Stimulated activated naive B cell treated with anti-CD40 and anti-IgM and Interleukin-4, amounts not matched to agents 10 μg/mL and 1 μg/mL and 100 μg/mL, for 72 hours (primary cell): Measurements from ENCODE around the gene LGR4.

Experiments
- ATAC-seq, 2 donors: fragments of 150-1000 bp; cut with Tn5 transposase; replicated peaks; 2 replicates each; pipeline ENCODE4 v1.10.0; 2021; ENCODE audit warnings: moderate library complexity in 1 of 2
- DNase-seq: peaks from one replicate; pipeline ENCODE4 v3.0.0; 2021
- H3K27ac Mint-ChIP-seq: one replicate; pipeline ENCODE4 v1.8.0; 2022; ENCODE audit warnings: mild to moderate bottlenecking, mixed read lengths
- H3K27me3 Mint-ChIP-seq, 2 donors: one replicate each; pipeline ENCODE4 v1.8.0; 2022; ENCODE audit warnings: mixed read lengths in 2 of 2
- H3K36me3 Mint-ChIP-seq, 2 donors: one replicate each; pipeline ENCODE4 v1.8.0; 2022; ENCODE audit warnings: mixed read lengths in 2 of 2, mild to moderate bottlenecking in 1 of 2
- H3K4me1 Mint-ChIP-seq, 2 donors: one replicate each; pipeline ENCODE4 v1.8.0; 2022; ENCODE audit warnings: mixed read lengths in 2 of 2, mild to moderate bottlenecking in 1 of 2
- H3K4me3 Mint-ChIP-seq, 2 donors: one replicate each; pipeline ENCODE4 v1.8.0; 2022; ENCODE audit warnings: mild to moderate bottlenecking in 2 of 2, mixed read lengths in 2 of 2, moderate library complexity in 1 of 2
- H3K9me3 Mint-ChIP-seq, 2 donors: one replicate each; pipeline ENCODE4 v1.8.0; 2022; ENCODE audit warnings: mixed read lengths in 2 of 2, mild to moderate bottlenecking in 1 of 2

Gene LGR4

DNA sequence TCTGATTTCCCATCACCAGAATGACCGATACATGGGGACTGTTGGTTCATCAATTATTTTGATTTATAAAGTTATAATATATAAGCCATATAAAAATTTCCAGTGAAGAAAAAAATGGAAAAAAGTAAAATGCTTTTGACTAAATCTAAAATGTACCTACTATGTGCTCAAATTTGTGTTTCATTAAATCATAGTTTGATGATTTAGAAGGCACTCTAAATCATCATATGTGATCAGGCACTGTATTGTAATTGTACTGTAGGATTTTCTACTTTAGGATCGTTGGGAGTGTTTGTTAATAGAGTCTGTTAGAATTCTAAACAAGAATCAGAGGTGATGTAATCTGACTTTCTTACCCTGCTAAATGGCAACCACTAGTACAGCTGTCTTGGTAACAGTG lies 31.6 kb upstream of the LGR4 start:
- H3K27ac Mint-ChIP-seq, result no peak overlapping the region
- ATAC-seq (no peak), DNase-seq (no peak)
- H3K4me1 Mint-ChIP-seq, result peaks cover 13 to 39% of the 10 kb centered on the region in 2 donors
- no peak overlapping the region for H3K4me3 Mint-ChIP-seq
- no peaks in the 10 kb centered on the region for H3K27me3 Mint-ChIP-seq
- peaks cover 8 to 18% of the 10 kb centered on the region in 2 donors for H3K36me3 Mint-ChIP-seq
- peaks cover 0 to 2% of the 10 kb centered on the region in 2 donors for H3K9me3 Mint-ChIP-seq

DNA sequence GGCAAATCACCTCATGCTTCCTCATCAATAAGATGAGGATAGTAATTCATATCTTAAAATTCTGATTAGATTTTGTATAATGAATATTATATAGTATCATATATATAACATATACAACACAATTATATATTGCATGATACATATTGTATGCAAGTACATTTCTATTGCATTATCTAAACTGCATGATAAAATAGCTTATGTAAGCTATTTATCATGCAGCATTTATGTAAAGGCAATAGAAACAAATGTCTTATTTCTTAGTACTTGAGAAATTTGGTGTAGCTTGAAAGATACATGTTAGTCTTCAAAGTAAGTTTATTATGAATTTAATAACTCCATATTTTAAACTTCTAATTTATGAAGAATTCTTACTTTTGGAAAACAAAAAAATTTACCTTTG lies 28.5 kb upstream of the LGR4 start:
- H3K36me3 Mint-ChIP-seq, result peaks cover 3 to 10% of the 10 kb centered on the region in 2 donors
- H3K27me3 Mint-ChIP-seq, result no peaks in the 10 kb centered on the region
- ATAC-seq (no peak), DNase-seq (no peak)
- H3K27ac Mint-ChIP-seq, result no peak overlapping the region
- H3K4me1 Mint-ChIP-seq, result peaks cover 5 to 29% of the 10 kb centered on the region in 2 donors
- no peak overlapping the region for H3K4me3 Mint-ChIP-seq
- H3K9me3 Mint-ChIP-seq, result no peaks in the 10 kb centered on the region

- Mint-ChIP-seq H3K36me3 (peaks cover 5 to 14% of the 10 kb centered on the region in 2 donors), H3K27ac (no peak overlapping the region), H3K4me1 (peaks cover 5 to 11% of the 10 kb centered on the region in 2 donors), H3K9me3 (no peaks in the 10 kb centered on the region), H3K4me3 (no peak overlapping the region), H3K27me3 (no peaks in the 10 kb centered on the region)
- DNase-seq, result no peak
- no peak for ATAC-seq
Observed at GRCh38 chr11:27497911-27498310, 25.3 kb upstream of the LGR4 start.

DNA sequence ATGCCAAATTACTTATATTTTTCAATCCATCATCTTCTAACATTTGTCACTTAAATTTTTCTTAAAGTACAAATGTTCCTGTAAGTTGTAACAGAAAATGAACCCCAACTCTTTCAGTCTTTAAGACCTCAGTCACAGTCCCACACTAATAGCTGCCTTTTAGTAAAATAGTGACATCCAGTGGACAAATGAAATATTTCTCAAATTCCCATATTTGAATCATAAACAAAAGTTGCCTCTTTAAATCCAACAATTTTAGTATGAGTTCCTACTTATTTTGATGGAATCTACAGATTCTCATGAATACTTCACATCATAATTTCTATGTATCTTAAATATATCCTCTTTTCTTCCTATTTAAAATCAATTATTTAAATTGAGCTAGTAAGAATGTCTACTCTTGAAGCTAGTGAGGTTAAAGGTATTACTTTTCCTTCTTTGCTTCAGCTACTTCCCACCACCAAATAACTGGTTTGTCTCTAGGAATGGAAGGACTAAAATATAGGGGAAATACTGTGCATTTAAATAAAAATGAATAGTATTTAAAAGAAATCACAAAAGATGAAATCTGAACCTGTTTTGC lies 24.8 kb upstream of the LGR4 start:
- H3K27ac Mint-ChIP-seq, result no peak overlapping the region
- no peaks in the 10 kb centered on the region for H3K27me3 Mint-ChIP-seq
- H3K4me3 Mint-ChIP-seq, result no peak overlapping the region
- DNase-seq, result no peak
- H3K4me1 Mint-ChIP-seq, result peaks cover 3 to 6% of the 10 kb centered on the region in 2 donors
- ATAC-seq, result no peak
- H3K36me3 Mint-ChIP-seq, result peaks cover 5 to 14% of the 10 kb centered on the region in 2 donors
- no peaks in the 10 kb centered on the region for H3K9me3 Mint-ChIP-seq

DNA sequence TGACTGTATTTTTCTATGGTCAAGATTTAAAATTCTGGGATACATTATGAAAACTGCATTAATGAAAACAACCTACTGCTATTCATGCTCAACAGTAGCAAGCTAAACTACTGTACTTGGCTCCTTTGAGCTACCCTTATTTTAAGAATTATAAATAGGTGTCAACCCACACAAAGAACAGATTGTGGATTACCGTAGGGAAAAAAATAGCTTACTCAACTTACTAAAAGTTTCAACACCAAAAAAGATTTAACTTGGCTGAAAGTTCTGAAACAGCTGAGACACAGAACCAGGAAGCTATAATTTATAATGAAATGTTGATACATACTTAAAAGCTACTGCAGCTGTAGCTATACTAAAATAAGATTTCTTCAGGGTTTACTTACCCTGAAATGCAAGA lies 23.9 kb upstream of the LGR4 start:
- H3K9me3 Mint-ChIP-seq, result no peaks in the 10 kb centered on the region
- H3K27me3 Mint-ChIP-seq, result no peaks in the 10 kb centered on the region
- no peak overlapping the region for H3K27ac Mint-ChIP-seq
- no peak for ATAC-seq
- H3K4me3 Mint-ChIP-seq, result no peak overlapping the region
- DNase-seq, result no peak
- H3K4me1 Mint-ChIP-seq, result no peaks in the 10 kb centered on the region
- H3K36me3 Mint-ChIP-seq, result peaks cover 4 to 16% of the 10 kb centered on the region in 2 donors

GRCh38 chr11:27495710-27496300 lies 23.2 kb upstream of the LGR4 start:
- Mint-ChIP-seq H3K27ac (no peak overlapping the region), H3K4me1 (no peaks in the 10 kb centered on the region), H3K9me3 (no peaks in the 10 kb centered on the region), H3K4me3 (no peak overlapping the region), H3K36me3 (peaks cover 7 to 22% of the 10 kb centered on the region in 2 donors), H3K27me3 (no peaks in the 10 kb centered on the region)
- DNase-seq (no peak), ATAC-seq (no peak)

- ATAC-seq (no peak), DNase-seq (no peak)
- H3K9me3 Mint-ChIP-seq, result no peaks in the 10 kb centered on the region
- H3K27me3 Mint-ChIP-seq, result no peaks in the 10 kb centered on the region
- H3K4me3 Mint-ChIP-seq, result no peak overlapping the region
- no peak overlapping the region for H3K27ac Mint-ChIP-seq
- H3K36me3 Mint-ChIP-seq, result peaks cover 12 to 30% of the 10 kb centered on the region in 2 donors
- peaks cover 2 to 5% of the 10 kb centered on the region in 2 donors for H3K4me1 Mint-ChIP-seq
Observed at GRCh38 chr11:27489092-27489491, 16.5 kb upstream of the LGR4 start.

GRCh38 chr11:27487706-27488105 lies 15.1 kb upstream of the LGR4 start:
- H3K4me1 Mint-ChIP-seq, result peaks cover 2 to 5% of the 10 kb centered on the region in 2 donors
- peaks cover 14 to 28% of the 10 kb centered on the region in 2 donors for H3K36me3 Mint-ChIP-seq
- H3K4me3 Mint-ChIP-seq, result no peak overlapping the region
- ATAC-seq (no peak), DNase-seq (no peak)
- no peaks in the 10 kb centered on the region for H3K27me3 Mint-ChIP-seq
- H3K9me3 Mint-ChIP-seq, result no peaks in the 10 kb centered on the region
- H3K27ac Mint-ChIP-seq, result no peak overlapping the region

GRCh38 chr11:27485930-27486773 lies 13.6 kb upstream of the LGR4 start:
- peaks cover 2 to 5% of the 10 kb centered on the region in 2 donors for H3K4me1 Mint-ChIP-seq
- ATAC-seq, result peak; percentile 47 to 49
- H3K4me3 Mint-ChIP-seq, result no peak overlapping the region
- no peak overlapping the region for H3K27ac Mint-ChIP-seq
- DNase-seq, result no peak
- no peaks in the 10 kb centered on the region for H3K27me3 Mint-ChIP-seq
- H3K36me3 Mint-ChIP-seq, result peaks cover 11 to 19% of the 10 kb centered on the region in 2 donors
- H3K9me3 Mint-ChIP-seq, result no peaks in the 10 kb centered on the region

DNA sequence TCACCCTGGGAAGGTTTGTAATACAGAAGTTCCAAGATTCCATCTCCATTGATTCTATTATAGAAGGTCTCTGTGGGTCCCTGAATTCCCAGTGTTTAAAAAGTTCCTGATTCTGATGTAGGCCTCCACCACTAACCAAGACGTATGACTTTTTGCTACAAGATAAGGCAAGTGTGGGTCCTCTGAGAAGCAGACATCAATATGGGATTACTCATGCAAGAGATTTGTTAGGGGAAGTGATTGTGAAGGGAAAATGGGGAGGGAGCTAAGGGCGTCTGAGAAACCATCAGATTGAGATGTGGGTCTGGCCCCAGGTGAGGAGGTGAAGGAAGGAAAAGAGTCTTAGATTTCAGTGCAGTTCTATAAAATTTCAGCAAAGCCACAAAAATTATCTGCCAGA lies 10.2 kb upstream of the LGR4 start:
- H3K4me1 Mint-ChIP-seq, result peaks cover 0 to 2% of the 10 kb centered on the region in 2 donors
- H3K36me3 Mint-ChIP-seq, result peaks cover 3 to 4% of the 10 kb centered on the region in 2 donors
- no peak overlapping the region for H3K27ac Mint-ChIP-seq
- H3K4me3 Mint-ChIP-seq, result no peak overlapping the region
- DNase-seq (no peak), ATAC-seq (no peak)
- no peaks in the 10 kb centered on the region for H3K27me3 Mint-ChIP-seq
- no peaks in the 10 kb centered on the region for H3K9me3 Mint-ChIP-seq

DNA sequence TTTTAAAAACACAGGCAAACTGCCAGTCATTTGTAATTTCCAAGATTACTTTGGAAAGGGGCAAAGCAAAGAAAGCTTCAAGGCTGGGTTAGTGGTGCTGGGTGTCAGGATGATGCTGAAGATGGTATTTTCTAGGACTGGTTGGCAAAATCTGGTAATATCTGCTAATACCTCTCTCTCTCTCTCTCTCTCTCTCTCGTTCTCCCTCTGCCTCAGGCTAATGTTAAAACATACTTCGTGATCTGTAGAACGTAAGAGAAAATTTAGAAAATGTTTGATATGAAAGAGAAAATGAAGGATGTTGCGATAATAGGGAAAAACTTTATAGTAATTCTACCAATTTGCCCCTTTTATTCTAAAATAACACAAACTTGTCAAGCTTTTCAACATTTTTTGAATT lies 9.4 kb upstream of the LGR4 start:
- Mint-ChIP-seq H3K4me3 (no peak overlapping the region), H3K36me3 (peaks cover 3 to 4% of the 10 kb centered on the region in 2 donors), H3K27me3 (no peaks in the 10 kb centered on the region), H3K4me1 (peaks cover 0 to 2% of the 10 kb centered on the region in 2 donors), H3K9me3 (no peaks in the 10 kb centered on the region), H3K27ac (no peak overlapping the region)
- ATAC-seq (no peak), DNase-seq (no peak)

GRCh38 chr11:27477831-27478230 lies 5.2 kb upstream of the LGR4 start:
- ATAC-seq, result no peak
- no peaks in the 10 kb centered on the region for H3K9me3 Mint-ChIP-seq

GRCh38 chr11:27477243-27477642 lies 4.7 kb upstream of the LGR4 start:
- no peak overlapping the region for H3K4me3 Mint-ChIP-seq
- peaks cover 6 to 8% of the 10 kb centered on the region in 2 donors for H3K4me1 Mint-ChIP-seq
- no peak overlapping the region for H3K27ac Mint-ChIP-seq
- H3K27me3 Mint-ChIP-seq, result no peaks in the 10 kb centered on the region
- ATAC-seq (no peak), DNase-seq (no peak)
- peaks cover 0 to 3% of the 10 kb centered on the region in 2 donors for H3K36me3 Mint-ChIP-seq
- H3K9me3 Mint-ChIP-seq, result no peaks in the 10 kb centered on the region

More at GRCh38 chr11:27477831-27478230, 5.2 kb upstream of the LGR4 start:
- Mint-ChIP-seq H3K27me3 (no peaks in the 10 kb centered on the region), H3K36me3 (peaks cover 2% of the 10 kb centered on the region in 2 donors), H3K4me1 (peaks cover under 1 to 4% of the 10 kb centered on the region in 2 donors), H3K4me3 (no peak overlapping the region), H3K27ac (no peak overlapping the region)
- DNase-seq, result no peak

GRCh38 chr11:27475622-27476021 lies 3.0 kb upstream of the LGR4 start:
- Mint-ChIP-seq H3K27me3 (no peaks in the 10 kb centered on the region), H3K4me3 (no peak overlapping the region), H3K27ac (no peak overlapping the region), H3K4me1 (peaks cover 17% of the 10 kb centered on the region in 2 donors), H3K36me3 (peaks cover 0 to 3% of the 10 kb centered on the region in 2 donors), H3K9me3 (no peaks in the 10 kb centered on the region)
- DNase-seq, result no peak
- ATAC-seq, result no peak

DNA sequence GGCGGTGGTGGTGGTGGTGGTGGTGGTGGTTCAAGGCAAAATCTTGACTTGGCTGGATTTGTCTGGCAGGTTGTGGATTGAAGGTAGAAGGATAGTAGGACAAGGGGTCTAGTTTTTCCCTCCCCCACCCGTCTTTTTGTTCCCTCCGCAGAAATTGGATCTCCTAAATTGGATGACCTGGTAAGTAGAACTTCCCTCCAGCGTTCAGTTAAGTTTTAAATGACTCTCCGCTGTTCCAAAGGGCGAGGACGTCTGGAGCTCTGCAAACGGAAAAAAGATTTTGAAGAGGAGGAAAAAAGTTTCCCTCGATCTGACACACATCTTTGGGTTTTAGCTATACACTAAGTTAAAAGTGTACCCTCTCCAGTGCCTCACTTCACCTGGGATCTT lies 422 bp upstream of the LGR4 start:
- Mint-ChIP-seq H3K27ac (peak overlapping the region; percentile 83), H3K9me3 (no peaks in the 10 kb centered on the region), H3K4me1 (peaks cover 19 to 20% of the 10 kb centered on the region in 2 donors), H3K27me3 (no peaks in the 10 kb centered on the region), H3K36me3 (peaks cover 0 to 3% of the 10 kb centered on the region in 2 donors), H3K4me3 (peak overlapping the region; percentile 89 to 92)
- no peak for DNase-seq
- no peak for ATAC-seq
